Sigmoid colon (tissue), 4 donors: Measurements from ENCODE around the gene TOGARAM2.

Experiments used
- EP300 ChIP-seq, 4 donors: sonication (generic); formaldehyde crosslinking; IDR thresholded peaks; one replicate each; pipeline ENCODE4 v1.6.1; 2017; ENCODE audit warnings: antibody characterized with exemption in 4 of 4
- POLR2A ChIP-seq, 2 donors: fragments of 450-650 bp; IDR thresholded peaks; one replicate each; pipeline ENCODE4 v1.6.1; 2016; ENCODE audit warnings: antibody characterized with exemption in 2 of 2, mild to moderate bottlenecking in 2 of 2, moderate library complexity in 2 of 2
- POLR2AphosphoS5 ChIP-seq, 4 donors: sonication (generic); formaldehyde crosslinking; IDR thresholded peaks; one replicate each; pipeline ENCODE4 v1.6.1; 2017; ENCODE audit warnings: antibody characterized with exemption in 4 of 4
- TF ChIP-seq, protein P1 (sequence below), 4 experiments: fragments of 450-650 bp in 3 of 4; fragments of 200-600 bp in 1 of 4; IDR thresholded peaks; one replicate each; pipeline ENCODE4 v1.5.1; 2016 to 2019; ENCODE audit warnings: antibody characterized with exemption in 4 of 4, mild to moderate bottlenecking in 3 of 4, moderate library complexity in 2 of 4

- TF ChIP-seq, protein P1, sequence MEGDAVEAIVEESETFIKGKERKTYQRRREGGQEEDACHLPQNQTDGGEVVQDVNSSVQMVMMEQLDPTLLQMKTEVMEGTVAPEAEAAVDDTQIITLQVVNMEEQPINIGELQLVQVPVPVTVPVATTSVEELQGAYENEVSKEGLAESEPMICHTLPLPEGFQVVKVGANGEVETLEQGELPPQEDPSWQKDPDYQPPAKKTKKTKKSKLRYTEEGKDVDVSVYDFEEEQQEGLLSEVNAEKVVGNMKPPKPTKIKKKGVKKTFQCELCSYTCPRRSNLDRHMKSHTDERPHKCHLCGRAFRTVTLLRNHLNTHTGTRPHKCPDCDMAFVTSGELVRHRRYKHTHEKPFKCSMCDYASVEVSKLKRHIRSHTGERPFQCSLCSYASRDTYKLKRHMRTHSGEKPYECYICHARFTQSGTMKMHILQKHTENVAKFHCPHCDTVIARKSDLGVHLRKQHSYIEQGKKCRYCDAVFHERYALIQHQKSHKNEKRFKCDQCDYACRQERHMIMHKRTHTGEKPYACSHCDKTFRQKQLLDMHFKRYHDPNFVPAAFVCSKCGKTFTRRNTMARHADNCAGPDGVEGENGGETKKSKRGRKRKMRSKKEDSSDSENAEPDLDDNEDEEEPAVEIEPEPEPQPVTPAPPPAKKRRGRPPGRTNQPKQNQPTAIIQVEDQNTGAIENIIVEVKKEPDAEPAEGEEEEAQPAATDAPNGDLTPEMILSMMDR (IDR thresholded peaks at IDR 0.05): no peak
- TF ChIP-seq EP300 (IDR thresholded peaks at IDR 0.05): no peak
- no peak for TF ChIP-seq POLR2AphosphoS5 (IDR thresholded peaks at IDR 0.05)
- no peak for TF ChIP-seq POLR2A (IDR thresholded peaks at IDR 0.05)
Measured at GRCh38 chr2:29044459-29044858, 63.4 kb downstream of the TOGARAM2 start.
